IMR-90 (cell line): ENCODE data around the gene ATP1A4.

Experiments used
- BHLHE40 ChIP-seq: fragments of 150-350 bp; IDR thresholded peaks from 2 replicates; pipeline ENCODE4 v1.6.1; 2016; ENCODE audit warnings: mild to moderate bottlenecking, low read depth, low read length
- CEBPB ChIP-seq: IDR thresholded peaks from 2 replicates; pipeline ENCODE4 v1.6.1; 2012; ENCODE audit warnings: low read depth, low read length, improper control_type of control experiment
- CHD1 ChIP-seq: IDR thresholded peaks from 2 replicates; pipeline ENCODE4 v1.6.1; 2012; ENCODE audit warnings: low read depth, low read length, improper control_type of control experiment
- FOS ChIP-seq: fragments of 150-350 bp; IDR thresholded peaks from 2 replicates; pipeline ENCODE4 v1.6.1; 2016; ENCODE audit warnings: low read depth, low read length
- MAZ ChIP-seq: IDR thresholded peaks from 2 replicates; pipeline ENCODE4 v1.6.1; 2012; ENCODE audit warnings: low read depth, mild to moderate bottlenecking, low read length, improper control_type of control experiment, moderate library complexity, borderline replicate concordance
- MXI1 ChIP-seq: IDR thresholded peaks from 2 replicates; pipeline ENCODE4 v1.6.1; 2012; ENCODE audit warnings: low read depth, mild to moderate bottlenecking, low read length, moderate library complexity, borderline replicate concordance
- NFE2L2 ChIP-seq: fragments of 150-350 bp; IDR thresholded peaks from 2 replicates; pipeline ENCODE4 v1.6.1; 2016; ENCODE audit warnings: low read depth, mild to moderate bottlenecking, low read length
- POLR2A ChIP-seq: IDR thresholded peaks from 2 replicates; pipeline ENCODE4 v1.6.1; 2012; ENCODE audit warnings: mild to moderate bottlenecking, low read depth, low read length
- RAD21 ChIP-seq: IDR thresholded peaks from 2 replicates; pipeline ENCODE4 v1.6.1; 2012; ENCODE audit warnings: low read length, improper control_type of control experiment
- RCOR1 ChIP-seq: IDR thresholded peaks from 2 replicates; pipeline ENCODE4 v1.6.1; 2012; ENCODE audit warnings: mild to moderate bottlenecking, low read length, improper control_type of control experiment; ENCODE audit not compliant: insufficient replicate concordance
- RFX5 ChIP-seq: IDR thresholded peaks from 2 replicates; pipeline ENCODE4 v1.8.0; 2012; ENCODE audit warnings: low read depth, mild to moderate bottlenecking, low read length, moderate library complexity
- TF ChIP-seq, protein P1 (sequence below): conservative IDR thresholded peaks from 2 replicates; pipeline ENCODE4 v1.5.1; 2012; ENCODE audit warnings: mild to moderate bottlenecking, low read depth, low read length, improper control_type of control experiment
- TF ChIP-seq, protein P2 (sequence below): fragments of 150-350 bp; IDR thresholded peaks from 2 replicates; pipeline ENCODE4 v1.6.1; 2016; ENCODE audit warnings: low read depth, mild to moderate bottlenecking, low read length, moderate library complexity, borderline replicate concordance
- TF ChIP-seq, protein P3 (sequence below): fragments of 150-350 bp; IDR thresholded peaks from 2 replicates; pipeline ENCODE4 v1.6.1; 2017; ENCODE audit warnings: mild to moderate bottlenecking, antibody characterized with exemption, low read length, low read depth

DNA sequence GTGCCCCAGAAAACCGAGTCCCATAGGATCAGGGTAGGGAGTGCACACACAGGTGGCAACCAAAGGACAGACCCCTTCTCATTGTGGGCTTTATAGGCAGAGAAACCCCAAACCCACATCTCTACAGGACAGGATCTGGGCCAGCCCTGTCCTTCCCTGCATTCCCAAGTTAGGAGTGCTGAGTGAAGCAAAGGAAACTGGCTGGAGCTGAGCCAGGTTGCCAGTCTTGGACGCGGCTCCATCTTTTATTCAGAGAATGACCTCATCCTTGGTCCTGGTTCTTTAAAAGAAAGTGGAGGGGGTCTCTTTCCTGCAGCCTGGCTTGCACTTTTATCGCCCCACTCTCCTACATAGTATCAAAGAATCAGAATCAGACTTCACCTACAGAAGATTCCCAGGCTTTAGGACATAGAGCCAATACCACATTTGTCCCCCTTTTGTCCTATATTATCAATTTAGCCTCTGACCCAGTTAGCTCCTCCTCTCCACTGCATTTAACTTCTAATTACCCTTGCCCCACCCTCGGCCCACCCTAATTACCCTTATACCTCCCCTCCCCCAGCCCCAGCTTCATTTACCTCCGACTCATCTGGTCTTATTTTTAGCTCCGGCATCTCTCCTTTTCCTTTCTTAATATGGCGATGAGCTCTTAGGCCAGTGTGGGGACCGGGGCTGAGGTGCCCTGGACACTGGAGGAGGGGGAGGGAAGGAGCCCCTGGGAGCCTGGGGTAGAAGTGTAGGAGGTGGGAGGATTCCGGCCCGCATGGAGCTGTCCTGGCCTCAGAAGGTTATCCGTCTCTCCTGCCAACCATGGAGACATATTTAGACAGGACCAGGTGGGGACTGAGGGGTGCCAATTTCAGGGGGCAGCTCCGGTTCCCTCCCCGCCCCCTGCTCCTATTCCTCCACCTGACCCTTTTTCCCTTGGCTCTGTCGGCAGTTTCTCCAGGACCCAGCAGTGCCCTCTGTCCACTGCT, 38.5 kb downstream of the ATP1A4 start, which contains the start of gene CASQ1:
- TF ChIP-seq, protein P1, sequence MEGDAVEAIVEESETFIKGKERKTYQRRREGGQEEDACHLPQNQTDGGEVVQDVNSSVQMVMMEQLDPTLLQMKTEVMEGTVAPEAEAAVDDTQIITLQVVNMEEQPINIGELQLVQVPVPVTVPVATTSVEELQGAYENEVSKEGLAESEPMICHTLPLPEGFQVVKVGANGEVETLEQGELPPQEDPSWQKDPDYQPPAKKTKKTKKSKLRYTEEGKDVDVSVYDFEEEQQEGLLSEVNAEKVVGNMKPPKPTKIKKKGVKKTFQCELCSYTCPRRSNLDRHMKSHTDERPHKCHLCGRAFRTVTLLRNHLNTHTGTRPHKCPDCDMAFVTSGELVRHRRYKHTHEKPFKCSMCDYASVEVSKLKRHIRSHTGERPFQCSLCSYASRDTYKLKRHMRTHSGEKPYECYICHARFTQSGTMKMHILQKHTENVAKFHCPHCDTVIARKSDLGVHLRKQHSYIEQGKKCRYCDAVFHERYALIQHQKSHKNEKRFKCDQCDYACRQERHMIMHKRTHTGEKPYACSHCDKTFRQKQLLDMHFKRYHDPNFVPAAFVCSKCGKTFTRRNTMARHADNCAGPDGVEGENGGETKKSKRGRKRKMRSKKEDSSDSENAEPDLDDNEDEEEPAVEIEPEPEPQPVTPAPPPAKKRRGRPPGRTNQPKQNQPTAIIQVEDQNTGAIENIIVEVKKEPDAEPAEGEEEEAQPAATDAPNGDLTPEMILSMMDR = no peak
- TF ChIP-seq CEBPB (no peak), CHD1 (no peak), FOS (no peak), MXI1 (no peak), RAD21 (no peak), POLR2A (no peak), BHLHE40 (no peak), RCOR1 (no peak), RFX5 (no peak), MAZ (no peak), NFE2L2 (no peak)
- TF ChIP-seq, protein P2, sequence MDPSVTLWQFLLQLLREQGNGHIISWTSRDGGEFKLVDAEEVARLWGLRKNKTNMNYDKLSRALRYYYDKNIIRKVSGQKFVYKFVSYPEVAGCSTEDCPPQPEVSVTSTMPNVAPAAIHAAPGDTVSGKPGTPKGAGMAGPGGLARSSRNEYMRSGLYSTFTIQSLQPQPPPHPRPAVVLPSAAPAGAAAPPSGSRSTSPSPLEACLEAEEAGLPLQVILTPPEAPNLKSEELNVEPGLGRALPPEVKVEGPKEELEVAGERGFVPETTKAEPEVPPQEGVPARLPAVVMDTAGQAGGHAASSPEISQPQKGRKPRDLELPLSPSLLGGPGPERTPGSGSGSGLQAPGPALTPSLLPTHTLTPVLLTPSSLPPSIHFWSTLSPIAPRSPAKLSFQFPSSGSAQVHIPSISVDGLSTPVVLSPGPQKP = no peak
- TF ChIP-seq, protein P3, sequence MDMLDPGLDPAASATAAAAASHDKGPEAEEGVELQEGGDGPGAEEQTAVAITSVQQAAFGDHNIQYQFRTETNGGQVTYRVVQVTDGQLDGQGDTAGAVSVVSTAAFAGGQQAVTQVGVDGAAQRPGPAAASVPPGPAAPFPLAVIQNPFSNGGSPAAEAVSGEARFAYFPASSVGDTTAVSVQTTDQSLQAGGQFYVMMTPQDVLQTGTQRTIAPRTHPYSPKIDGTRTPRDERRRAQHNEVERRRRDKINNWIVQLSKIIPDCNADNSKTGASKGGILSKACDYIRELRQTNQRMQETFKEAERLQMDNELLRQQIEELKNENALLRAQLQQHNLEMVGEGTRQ = no peak
